Muscle of back (tissue), 11 donors: ENCODE results near the gene LRRC28. TPM values are rescaled to one million over a fixed set of nuclear protein-coding genes. Genes with fewer than 3 reads are reported as not detected.

Source experiments
- DNase-seq, 3 donors: peaks; one replicate each; pipeline versions ENCODE4 v3.0.0 to v3.0.0-alpha.2; 2013
- polyA plus RNA-seq, 10 donors: library from polyadenylated mRNA; unstranded; fragments of 120-200 nt; gene quantifications; one replicate each; pipeline ENCODE4 v1.2.1, GENCODE V29; 2013; ENCODE audit not compliant: insufficient read length in 10 of 10

The LRRC28 gene
- polyA plus RNA-seq, 10 donors, result 15.0 to 22.4 (median 18.7) TPM

DNA sequence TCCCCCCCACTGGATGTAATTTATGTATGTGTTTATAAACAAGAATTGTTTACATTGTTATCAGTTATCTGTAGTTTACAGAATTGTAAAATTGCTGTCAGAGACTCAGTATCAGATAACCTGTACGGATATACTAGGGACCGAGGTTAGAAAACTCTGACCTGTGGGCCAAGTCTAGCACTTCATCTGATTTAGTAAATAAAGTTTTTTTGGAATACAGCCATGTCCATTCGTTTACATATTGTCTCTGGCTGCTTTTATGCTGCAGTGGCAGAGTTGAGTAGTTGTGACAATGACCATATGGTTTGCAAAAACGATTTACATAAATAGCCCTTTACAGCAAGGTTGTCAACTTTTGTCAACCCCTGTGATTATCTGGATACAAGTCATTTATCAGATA is 52.6 kb downstream of the LRRC28 start:
- DNase-seq, result no peak

- peak; percentile 55 to 73 (median 62) for DNase-seq
Observed at GRCh38 chr15:99305761-99306505, 54.7 kb downstream of the LRRC28 start.

- no peak for DNase-seq
Observed at GRCh38 chr15:99306694-99307338, 55.5 kb downstream of the LRRC28 start.

DNA sequence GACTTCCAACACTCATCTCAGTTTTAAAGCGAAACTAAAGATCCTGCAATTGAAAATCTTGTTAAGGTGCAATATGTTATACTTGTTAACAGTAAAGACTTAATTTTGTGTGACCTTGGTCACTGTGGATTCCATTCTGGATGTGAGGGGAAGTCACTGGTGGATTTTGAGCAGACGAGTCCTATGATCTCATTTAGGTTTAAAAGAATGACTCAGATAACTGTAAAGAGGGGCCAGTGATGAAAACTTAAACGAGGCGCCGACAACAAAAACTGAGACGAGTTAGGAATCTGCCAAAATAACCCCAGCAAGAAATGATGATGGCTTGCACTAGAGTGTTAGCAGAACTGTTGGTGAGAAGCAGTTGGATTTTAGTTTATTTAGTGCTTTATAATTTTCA is 56.5 kb downstream of the LRRC28 start:
- DNase-seq, result no peak

DNA sequence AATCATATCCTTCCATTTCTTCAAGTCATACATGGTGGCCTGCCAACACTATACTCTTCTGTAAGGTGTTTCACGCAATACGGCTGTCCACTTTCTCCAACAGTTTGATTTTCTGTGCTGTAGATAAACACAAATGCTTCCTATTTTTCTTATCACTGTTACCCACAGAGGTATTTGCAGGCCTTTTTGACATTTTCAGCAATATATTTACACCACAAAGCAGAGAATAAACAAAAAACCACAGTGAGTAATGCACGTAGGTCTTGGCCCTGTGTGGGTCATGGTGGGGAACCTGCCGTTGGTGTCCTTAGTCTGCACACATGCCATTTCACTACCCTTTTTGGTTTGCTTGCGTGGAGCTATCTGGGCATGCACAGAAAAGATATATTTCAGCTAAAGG is 59.5 kb downstream of the LRRC28 start:
- DNase-seq, result no peak

DNA sequence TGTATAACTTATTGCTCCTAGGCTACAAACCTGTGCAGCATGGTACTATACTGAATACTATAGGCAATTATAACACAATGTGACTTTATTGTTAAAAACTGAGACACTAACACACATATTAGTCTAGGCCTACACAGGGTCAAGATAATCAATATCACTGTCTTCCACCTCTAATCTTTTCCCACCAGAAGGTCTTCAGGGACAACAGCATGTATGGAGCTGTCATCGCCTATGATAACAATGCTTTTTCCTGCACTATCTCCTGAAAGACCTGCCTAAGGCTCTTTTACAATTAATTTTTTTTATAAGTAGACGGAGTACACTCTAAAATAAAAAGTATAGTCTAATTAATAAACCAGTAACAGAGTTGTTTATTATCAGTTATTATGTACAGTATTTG is 60.9 kb downstream of the LRRC28 start:
- no peak for DNase-seq

GRCh38 chr15:99312794-99313193 is 61.5 kb downstream of the LRRC28 start:
- no peak for DNase-seq

GRCh38 chr15:99315636-99316035 is 64.4 kb downstream of the LRRC28 start:
- no peak for DNase-seq

- no peak for DNase-seq
Observed at GRCh38 chr15:99320374-99321215, 69.3 kb downstream of the LRRC28 start.

GRCh38 chr15:99321468-99321867 is 70.2 kb downstream of the LRRC28 start:
- DNase-seq, result peak in 1 of 3 donors; percentile 25

DNA sequence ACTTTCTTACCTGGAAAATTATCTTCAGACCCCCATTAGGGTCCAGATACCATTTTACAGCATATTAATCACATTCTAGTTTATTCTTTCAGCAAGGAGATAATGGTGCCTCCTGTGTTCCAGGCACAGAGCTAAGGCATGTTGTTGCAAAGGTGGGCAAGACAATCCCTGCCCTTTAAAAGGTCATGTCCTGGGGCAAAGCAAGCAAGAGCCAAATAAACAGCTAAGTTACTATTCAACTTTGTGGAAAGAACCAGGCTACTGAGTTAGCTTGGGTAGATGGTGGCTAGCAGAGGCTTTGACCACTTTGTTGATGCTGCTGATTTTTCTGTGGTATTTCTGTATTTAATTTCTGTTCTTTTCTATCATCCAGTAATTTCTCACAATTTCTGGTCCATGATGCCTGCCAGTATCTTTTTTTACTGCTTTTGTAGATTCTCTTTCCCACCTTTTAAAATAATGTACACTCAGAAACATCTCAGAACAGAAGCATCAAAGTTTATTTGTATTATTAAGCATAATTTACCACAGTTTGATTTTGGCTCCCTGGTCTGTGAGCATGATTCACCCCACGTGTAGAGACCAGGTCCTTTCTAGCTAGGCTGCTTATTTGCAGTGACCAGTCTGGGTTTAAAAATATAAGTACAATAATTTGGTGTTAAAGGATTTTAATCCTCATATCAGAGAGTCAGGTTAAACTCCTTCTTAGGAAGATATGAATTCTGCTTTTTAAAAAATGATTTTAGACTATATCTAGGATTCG is 71.5 kb downstream of the LRRC28 start:
- DNase-seq, result no peak

- DNase-seq, result peak in 1 of 3 donors; percentile 26
Observed at GRCh38 chr15:99324082-99324620, 72.9 kb downstream of the LRRC28 start.

- DNase-seq, result no peak
Observed at GRCh38 chr15:99324700-99325099, 73.4 kb downstream of the LRRC28 start.

DNA sequence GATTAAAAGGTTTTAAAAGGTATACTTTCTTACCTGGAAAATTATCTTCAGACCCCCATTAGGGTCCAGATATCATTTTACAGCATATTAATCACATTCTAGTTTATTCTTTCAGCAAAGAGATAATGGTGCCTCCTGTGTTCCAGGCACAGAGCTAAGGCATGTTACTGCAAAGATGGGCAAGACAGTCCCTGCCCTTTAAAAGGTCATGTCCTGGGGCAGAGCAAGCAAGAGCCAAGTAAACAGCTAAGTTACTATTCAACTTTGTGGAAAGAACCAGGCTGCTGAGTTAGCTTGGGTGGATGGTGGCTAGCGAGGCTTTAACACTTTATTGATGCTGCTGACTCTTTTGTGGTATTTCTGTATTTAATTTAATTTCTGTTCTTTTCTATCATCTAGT is 75.0 kb downstream of the LRRC28 start:
- no peak for DNase-seq

GRCh38 chr15:99328106-99329072 is 77.1 kb downstream of the LRRC28 start:
- DNase-seq, result no peak

DNA sequence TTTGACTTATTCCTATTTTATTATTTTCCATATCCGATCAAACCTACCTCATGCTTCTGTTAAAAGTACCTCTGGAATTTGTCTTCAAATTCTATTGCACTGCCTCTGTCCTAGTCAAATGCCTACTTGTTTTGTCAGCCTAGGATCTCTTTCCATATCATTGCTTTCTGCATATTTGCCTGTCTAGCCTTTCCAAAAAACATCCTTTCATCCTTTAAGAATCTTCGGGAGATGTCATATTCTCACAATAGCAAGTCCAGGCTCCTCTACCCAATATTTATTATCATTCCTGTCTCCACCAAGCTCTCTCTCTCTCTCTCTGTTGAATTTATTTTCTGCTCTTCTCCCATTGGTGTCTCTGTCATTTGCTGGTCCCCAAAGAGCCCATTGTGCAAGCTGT is 80.1 kb downstream of the LRRC28 start:
- no peak for DNase-seq

GRCh38 chr15:99333413-99333812 is 82.1 kb downstream of the LRRC28 start:
- no peak for DNase-seq

- no peak for DNase-seq
Observed at GRCh38 chr15:99333981-99334380, 82.7 kb downstream of the LRRC28 start.

DNA sequence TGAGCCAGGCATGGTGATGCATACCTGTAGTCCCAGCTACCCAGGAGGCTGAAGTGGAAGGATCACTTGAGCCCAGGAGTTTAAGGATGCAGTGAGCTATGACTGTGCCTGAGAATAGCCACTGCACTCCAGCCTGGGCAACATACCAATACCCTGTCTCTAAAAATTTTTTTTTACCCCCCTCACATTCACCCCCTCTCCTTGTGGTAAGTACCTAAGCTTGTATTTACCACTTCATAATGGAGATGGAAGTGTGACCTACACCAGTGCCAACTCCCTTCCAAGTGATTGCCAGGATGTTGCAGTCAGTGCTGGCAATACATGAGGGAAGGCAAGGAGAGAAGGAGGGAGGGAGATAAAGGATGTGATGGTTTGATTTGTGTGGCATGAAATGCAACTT is 84.2 kb downstream of the LRRC28 start:
- DNase-seq, result no peak

DNA sequence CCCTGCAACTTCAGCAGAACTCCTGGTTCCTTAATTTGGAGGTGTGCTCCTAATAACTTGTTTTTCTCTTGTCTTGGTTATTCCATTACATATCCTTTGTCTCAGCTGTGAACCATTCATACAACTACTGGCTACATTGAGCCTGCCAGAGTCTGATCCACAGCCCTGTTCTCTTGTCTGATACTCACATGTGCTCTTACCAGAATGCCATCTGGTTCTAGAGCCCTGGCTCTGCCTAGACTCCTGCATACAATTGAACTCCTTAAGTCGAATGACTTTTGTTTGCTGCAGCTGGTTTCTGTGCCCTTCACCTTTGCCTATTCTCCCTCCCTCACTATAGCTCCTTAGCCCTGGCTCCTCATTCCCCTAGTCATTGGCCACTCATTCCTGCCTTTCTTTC is 85.5 kb downstream of the LRRC28 start:
- no peak for DNase-seq
